NCI-H82 treated with DMSO at 0.1 percent for 48 hours (cell line): Measurements from ENCODE around the gene FER.
"Not testable (repeated sequence)": the region's sequence is repeated elsewhere in the genome, so short reads cannot be mapped to it uniquely, and the experiment has no call there.

ENCODE experiments used
- DNase-seq: peaks from one replicate; lab custom pipeline; 2025; ENCODE audit not compliant: unreplicated experiment; lab: John Stamatoyannopoulos, UW

The FER gene

DNA sequence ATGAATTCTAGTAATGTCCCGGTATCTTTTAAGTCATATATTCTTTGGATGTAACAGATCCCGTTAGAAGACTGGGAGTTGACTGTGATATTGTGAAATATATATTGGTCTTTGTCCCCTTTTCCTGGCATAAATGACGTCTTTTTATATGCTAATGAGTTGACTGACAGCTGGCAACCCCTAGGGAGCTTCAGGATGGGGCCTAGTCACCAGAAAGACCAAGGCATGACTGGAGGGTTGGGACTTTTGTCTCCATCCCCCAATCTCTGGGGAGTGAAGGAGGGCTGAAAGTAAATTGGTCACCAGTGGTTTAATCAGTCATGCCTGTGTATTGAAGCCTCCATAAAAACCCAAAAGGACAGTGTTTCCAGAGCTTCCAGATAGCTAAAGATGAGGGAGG, 420.5 kb downstream of the FER start:
- no peak for DNase-seq

DNA sequence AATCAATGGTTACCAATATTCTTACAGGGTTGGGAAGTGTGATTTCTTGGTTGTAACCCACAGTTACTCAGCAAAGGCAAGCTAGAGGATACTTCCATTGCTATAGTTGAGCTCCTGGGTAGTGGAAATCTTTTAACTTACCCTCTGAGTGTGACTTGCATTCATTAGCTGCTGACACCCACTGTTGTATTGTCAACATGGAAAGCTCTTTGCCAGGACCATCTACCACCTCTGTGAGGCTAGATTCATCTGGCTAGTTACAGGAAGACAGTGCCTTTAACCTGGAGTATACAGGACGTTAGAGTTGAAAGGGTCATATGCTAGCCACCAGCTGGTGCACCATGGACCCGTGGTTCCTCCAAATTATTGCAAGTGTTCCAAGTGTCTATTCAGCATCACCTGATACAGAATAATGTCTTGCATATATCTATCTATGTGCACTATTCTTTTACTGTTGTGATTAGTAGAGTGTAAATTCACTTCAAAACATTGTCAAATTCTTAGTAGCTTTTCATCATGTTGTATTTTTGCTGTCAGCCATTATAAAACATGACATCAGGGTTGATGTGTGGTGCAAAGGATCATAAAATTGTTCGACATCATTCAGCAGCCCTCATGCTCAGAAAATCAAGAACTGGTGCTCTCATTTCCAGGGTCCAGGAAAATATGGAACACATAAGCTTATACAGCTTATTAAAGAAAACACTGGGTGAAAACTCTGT, 423.1 kb downstream of the FER start:
- no peak for DNase-seq

DNA sequence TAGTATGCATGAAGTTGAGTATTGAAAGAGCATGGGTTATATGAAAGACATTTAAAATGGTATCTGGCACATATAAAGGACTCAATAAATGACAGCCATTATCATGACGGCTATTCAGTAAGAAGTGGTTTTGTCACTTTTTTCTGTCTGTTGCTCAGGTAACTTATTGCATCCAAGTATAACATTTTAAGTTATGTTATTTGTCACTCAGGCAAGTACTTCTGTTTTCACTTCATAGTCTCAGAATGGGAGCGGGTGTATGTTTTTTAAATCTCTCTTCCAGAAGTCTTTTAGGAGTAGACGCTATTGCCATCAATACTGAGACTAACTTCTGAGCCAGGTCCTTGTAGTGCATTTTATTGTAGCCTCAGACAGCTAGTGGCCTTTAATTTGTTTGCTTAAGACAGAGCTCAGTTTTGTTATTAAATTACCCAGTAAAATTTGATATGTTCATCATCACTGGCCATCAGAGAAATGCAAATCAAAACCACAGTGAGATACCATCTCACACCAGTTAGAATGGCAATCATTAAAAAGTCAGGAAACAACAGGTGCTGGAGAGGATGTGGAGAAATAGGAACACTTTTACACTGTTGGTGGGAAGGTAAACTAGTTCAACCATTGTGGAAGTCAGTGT, 423.9 kb downstream of the FER start:
- DNase-seq = not testable (repeated sequence)

DNA sequence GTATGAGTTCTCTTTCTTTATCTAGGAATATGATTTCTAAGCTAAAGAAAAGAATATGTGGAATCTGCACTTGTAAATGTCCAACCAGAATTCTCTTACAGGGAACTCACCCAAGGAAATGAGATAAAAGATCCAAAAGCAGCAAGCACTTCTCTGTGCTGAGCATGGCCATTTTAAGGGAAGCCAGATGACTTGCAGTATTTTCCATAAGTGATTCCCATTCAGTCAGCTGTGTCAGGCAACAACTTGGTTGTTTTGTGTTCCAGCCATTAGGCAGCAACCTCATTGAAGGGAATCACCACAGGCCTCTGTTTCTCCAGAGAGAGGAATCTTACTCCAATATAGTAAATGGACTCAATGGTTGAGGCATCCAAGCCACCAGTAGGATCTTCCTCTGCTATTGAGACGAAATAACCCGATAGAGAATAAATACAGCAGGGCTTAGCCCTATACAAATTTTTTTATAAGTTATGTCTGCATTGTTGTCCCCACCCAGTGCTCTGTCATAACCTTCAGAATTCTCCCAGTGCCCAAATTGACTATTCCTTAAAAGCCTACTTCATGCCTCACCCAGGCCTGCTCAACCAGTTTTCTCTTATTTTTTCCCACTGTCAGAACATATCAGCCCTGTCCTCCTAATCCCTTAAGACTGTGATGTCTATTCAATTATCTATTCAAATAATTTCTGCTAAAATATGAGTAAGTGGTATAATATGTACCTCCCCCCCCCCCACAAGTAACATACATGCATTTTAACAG, 425.5 kb downstream of the FER start:
- no peak for DNase-seq

DNA sequence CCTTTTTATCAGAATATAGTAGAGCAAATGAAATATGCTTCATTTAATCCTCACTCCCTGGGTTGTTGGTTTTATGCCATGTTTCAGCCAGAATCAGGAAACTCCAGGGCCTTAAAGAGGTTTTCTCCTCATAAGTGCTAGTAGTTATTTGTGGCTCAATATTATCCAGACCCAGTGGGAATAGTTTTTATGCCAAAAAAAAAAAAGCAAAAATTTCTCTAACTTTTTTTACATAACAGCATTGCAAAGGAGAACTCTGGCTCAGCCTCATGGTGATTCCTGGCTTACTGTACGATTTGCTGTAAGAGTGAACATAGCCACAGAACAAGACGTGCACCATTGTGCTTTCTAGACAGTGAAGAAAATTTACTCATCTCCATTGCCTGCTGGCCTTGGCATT, 429.5 kb downstream of the FER start:
- DNase-seq = no peak

DNA sequence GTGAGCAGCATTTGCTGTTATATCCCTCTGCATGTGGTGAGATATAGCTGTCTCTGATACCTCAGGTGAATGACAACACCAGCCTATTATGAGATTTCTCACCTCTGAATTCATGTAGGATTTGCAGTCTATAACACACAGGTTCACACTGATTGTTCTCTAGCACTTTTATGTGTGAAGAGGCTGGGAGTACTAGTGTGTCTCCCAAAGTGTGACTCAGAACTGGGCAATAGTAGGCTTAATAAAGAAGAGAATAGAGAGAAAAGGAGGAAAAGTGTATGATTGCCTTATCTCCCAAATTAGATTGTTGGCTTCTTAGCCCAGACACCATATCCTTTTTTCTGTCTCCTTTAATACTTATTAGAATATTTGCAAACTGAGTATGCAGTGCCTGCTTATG, 430.1 kb downstream of the FER start:
- no peak for DNase-seq

DNA sequence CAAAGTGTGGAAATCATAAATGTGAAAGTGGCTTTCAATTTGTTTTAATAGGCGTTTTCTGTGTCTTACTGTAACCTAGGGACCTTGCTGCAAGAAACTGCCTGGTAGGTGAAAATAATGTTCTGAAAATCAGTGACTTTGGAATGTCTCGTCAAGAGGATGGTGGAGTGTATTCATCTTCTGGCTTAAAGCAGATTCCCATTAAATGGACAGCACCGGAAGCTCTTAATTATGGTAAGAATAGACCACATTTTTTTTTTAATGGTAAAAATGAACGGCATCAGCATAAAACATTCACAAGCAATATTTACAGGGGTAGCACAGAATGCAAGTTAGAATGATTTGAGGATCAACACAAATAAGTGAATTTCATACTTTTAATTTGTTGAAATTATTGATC, 433.0 kb downstream of the FER start:
- no peak for DNase-seq

DNA sequence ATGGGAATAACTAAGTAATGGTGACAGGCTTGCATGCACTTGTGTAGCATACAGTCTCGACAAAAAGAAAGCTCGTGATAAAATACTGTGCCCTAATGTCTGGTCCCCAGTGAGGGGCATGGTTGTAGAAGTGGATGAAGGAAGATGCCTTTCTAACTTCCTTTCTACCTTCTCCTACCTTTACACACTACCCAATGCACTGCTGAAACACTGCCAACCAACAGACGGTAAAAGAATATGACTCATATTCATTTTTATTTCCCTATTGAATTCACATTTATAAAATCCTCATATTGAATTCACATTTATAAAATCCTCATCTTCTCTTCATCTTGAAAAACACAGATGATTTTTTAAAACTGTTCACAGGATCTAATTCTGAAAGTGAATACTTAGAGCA, 439.1 kb downstream of the FER start:
- DNase-seq = no peak

DNA sequence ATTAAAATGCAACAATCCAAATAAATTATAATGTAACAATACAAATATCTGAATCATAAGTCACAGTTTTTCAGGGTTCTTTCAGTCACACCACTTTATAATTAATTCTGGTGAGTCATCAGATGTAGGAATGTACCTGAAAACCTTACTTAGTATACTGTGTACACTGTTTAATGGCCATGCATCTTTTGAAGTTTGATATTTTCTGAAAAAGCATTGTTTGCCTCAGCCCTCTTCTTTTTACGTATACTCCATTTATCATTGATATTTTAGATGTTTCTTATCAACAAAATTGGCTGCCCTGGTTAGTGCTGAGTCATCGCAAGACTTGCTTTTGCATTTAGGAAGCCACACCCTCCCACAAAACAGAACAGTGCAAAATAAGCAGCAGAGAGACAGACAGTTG, 443.5 kb downstream of the FER start:
- DNase-seq = no peak

DNA sequence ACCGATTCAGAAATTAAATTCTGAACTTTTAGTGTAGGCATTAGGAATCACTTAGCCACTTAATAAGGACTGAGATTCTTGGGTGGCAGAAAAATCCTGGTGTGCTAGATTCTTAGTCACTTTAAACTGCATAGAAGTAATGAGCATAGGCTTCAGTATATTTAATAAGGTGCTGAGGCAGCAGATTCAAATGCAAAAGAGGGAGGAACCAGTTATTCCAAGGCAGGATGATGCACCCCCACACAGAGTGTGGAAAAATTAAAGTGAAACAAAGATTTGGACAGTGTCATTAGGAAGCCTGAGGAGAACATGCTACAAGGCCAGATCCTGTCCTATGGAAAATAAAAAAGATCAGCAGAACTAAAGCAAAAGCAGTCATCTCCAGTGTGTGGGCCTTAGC, 444.3 kb downstream of the FER start:
- DNase-seq = no peak

DNA sequence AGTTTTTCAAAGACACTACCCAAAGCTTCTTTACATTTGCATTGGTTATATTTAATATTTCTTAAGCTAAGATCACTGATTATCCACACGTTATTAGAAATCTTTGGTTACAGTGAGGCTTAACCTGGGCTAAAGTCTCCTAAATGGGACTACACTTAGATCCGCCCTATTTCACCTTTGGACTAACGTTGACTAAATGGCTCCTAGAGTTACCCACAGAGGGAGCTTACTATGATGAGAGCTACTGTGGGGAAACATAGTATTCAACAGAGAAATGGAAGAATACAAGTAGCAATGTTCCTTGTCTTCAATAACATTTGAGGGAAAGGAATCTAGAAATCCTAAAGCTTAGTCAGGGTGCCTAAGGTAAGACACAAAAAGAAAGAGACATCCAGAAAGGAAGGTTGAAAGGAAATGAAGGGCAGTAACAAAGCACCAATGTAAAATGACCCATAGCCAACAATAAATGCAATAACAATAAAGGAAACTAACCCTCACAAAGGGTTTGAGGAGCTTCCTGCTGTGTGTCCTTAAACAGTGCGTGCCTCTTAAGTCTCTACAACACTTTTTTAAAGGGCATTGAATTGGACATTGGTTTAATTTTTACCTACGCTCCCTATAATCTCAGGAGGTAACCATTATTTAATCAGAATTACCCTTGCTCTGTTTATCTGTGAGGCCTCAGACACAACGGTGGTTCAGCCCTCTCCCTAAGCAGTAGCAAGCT, 445.0 kb downstream of the FER start:
- DNase-seq = no peak

DNA sequence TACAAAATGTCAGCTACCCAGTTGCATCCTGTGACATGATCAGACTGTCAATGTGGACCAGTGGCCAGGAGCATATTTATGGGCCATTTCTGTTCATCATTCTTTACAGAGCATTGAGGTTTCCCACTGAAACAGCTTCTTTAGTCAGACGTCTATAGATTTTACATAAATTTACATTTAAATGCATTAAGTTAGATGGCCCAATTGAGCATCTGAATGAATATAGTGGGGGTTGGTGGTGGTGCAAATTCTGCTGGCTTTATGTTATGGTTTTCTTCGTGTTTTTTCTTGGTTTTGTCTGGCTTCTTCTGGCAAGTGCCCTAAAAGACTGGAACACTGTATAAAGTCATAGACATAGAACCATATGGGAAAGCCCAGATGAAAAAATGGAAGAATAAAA, 448.0 kb downstream of the FER start:
- no peak for DNase-seq

DNA sequence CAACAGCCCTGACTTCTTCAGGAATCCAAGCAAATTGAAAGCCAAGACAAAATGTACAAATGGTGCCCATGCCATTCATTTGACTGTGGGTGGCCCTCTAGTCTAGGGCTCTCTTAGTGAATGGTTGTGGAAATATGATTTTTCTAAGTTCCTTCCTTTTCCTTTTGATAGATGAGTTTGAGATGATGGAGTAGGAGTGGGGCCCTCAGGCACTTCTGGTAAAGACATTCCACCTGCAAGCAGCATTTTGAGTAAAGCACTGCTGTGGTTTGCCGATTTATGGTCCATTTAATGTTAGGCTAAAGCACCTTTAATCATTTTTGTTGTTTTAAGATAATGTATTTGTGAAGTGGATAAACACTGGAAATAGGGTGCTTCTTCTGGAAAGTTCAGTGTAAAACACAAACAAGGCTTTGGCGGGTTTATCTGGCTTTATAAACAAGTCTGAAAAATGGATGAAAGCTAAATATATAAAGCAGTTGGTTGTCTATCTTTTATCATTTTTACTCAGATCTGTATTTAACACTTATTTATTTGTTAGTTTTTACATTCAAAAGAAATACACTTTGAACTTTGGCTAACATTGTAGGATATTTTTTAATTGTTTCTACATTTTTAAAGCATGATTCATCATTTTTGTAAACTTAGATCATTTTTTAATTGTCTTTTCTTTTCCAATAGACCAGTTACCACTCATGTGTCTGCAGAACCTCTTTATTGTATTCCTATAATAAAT, 448.6 kb downstream of the FER start:
- no peak for DNase-seq

DNA sequence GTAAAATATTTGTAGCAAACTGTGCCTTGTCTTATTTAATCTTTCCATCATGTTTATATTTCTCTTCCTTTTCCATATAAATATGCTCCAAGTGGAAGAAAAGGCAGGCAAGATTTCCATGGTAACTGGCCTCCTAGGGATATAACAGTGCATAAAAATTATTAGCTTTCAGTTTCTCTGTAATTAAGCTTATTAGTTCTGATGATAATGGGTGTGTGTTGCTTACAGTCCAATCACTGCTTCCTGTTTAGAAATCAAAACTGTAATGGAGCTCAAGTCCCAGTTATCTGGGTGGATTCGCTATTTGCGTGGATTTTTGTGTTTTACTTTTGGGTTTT, 449.1 kb downstream of the FER start:
- no peak for DNase-seq

DNA sequence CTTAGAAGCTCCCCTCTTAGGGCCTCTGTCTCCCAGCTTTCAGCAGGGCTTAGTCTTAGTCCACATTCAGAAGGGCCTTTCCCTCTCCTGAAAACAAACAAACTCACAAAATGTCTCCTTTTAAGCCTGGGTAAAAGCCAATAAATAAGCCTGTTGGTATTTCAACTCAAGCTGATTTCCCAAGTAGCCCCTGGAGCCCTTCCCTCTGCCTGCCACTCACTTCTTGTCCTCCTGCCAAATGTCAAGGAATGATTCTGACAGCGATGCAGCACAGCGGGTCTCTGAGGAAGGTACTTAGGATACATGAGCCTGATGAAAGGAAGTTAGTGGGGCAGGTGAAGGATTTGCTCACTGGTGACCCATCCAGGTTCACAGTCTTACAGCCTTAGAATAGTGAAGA, 451.6 kb downstream of the FER start:
- DNase-seq = no peak

DNA sequence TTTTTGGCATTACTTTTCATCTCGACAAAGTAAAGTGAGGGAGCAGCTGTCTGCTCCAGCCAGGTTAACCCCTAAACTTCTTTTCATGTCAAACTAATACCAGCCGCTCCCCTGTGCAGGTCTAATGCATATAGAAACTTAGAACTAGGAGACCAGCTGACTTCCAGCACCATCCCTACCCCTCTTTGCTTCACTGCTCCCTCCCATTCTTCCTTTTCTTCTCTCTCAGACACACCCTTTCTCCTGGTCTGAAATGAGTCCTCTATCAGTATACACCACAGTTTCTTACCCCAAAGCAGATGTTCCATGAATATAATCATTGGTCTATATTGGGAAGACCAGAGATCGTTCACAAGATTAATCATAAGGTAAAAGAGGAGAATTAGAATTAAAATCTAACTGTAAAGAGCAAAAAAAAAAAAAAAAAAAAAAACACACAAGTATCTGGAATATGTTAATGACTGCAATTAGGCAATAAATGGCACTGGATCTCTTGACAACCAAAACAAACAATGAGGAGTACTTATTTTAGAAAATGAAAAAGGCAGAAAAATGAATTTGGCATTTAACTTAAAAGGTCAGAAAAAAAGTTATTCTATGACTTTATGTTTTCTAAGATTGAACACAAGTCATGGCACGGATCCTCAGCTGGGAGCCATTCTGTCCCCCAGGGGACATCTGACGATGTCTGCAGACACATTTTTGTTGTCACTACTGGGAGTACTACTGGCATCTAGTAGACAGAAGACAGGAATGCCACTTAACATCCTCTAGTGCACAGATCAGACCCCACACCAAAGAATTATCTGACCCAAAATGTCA, 452.3 kb downstream of the FER start:
- DNase-seq = no peak

DNA sequence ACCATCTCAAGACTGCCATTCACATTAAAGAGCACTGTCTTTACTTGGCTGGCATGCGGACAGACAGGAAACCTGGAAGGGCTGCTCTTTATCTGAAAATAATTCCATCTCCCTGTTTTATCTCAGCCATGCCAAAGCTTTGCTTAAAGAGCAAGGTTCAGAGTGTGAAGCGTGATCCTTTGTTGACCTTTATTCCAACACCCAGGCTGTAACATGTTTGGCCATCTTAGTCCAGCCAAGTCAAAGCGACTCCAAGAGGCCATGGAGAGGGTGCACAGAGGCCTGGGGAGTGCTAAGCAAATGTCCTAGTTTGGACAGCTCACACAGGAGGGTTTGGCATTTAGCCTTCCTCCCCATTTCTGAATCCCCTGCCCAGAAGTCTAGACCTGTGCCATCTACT, 467.3 kb downstream of the FER start:
- DNase-seq = no peak

DNA sequence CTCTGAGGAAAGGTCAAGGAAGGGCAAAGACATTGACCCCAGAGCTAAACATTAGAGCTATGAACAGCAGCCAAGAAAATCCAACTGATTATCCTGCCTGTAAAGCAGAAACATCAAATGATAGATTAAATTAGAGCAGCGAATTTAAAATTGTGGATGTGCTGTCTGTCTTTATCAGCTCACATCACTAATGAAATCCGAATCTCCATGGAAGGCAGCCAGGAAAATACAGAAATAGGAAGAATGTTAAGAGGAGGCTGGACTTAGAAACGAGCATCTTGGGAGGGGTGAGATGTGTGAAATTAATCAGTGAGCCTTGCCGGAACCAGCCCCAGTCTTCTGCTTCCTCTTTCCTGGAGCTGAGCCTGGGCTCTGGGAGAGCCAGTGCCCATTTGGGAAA, 471.1 kb downstream of the FER start:
- no peak for DNase-seq

DNA sequence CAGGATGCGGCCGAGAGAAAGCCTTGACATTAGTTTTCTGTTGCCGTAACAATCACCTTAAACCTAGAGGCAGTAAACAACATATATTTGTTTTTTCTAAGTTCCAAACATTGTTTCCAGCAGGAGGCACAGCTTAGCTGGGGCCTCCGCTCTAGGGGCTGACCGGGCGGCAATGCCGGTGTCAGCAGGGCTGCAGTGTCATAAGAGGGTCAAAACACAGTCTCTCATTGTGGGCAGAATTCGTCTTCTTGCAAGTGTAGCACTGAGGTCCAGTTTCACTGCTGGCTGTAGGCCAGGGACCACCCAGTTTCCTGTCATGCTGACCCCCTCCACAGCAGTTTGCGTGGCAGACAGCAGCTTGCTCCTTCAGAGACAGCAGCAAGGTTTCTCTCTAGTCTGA, 475.8 kb downstream of the FER start:
- DNase-seq = no peak

DNA sequence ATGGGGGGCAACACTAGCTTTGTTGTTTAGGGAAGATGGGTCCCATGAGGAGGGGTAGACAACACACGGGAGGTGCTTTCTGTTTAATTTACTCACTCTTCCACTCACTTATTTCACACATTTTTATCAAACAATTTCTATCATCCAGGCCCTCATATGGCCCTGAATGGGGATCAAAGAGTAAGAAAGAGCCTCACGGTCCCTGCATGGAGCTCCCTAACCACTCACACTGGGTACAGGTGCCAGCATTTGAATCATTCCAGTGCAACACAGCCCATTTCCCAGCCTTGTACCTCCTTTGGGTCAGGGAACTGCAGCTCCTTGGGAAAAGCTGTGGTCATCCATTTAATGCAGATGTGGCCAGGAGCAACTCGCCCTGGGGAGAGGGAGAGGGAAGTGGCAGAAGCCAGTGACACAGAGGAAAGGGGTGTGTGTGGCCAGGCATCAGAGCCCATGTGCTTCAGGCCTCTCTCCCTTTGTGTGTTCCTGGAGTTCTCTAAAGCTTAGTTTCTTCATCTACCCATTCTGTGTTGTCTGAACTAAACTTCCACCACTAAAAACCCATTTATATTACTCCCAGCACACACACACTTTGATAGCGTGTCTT, 476.7 kb downstream of the FER start:
- DNase-seq = no peak
